ENCODE measurements around the gene PEX11B.

- TF ChIP-seq CTCF (optimal IDR thresholded peaks at IDR 0.05 in 1 of 3, IDR thresholded peaks at IDR 0.05 in 1 of 3, conservative IDR thresholded peaks at IDR 0.05 in 1 of 3; ENCODE audit: extremely low read depth in 1 of 3, insufficient read depth in 2 of 3, low read length in 3 of 3), result no peak
- TF ChIP-seq EZH2 (IDR thresholded peaks at IDR 0.05; ENCODE audit: low read length), result no peak
Measured at GRCh38 chr1:145926686-145927062, 8.2 kb upstream of the PEX11B start.
